Measurements from ENCODE around the gene LDLR.
"Not testable (repeated sequence)": the region's sequence is repeated elsewhere in the genome, so short reads cannot be mapped to it uniquely, and the experiment has no call there.

The LDLR gene

GRCh38 chr19:11123114-11123513 lies 33.9 kb downstream of the LDLR start:
- H3K36me3 ChIP-seq, result peaks cover 91% of the 10 kb centered on the region
- no peaks in the 10 kb centered on the region for H3K9me3 ChIP-seq (ENCODE audit: severe bottlenecking)
- H3K4me3 ChIP-seq (ENCODE audit: low read depth, low read length), result no peak overlapping the region
- TF ChIP-seq CTCF (IDR thresholded peaks at IDR 0.05; ENCODE audit: low read depth, low read length), result no peak
- no peak for DNase-seq
- no peaks in the 10 kb centered on the region for H3K27me3 ChIP-seq (ENCODE audit: insufficient read depth, low read depth, severe bottlenecking)
- H3K27ac ChIP-seq, result no peak overlapping the region

- H3K36me3 ChIP-seq, result peaks cover 93% of the 10 kb centered on the region
- H3K9me3 ChIP-seq (ENCODE audit: severe bottlenecking); H3K27me3 ChIP-seq (ENCODE audit: insufficient read depth, low read depth, severe bottlenecking); H3K4me3 ChIP-seq (ENCODE audit: low read depth, low read length); H3K27ac ChIP-seq; DNase-seq: not testable (repeated sequence)
Measured at GRCh38 chr19:11124157-11124556, 34.9 kb downstream of the LDLR start.

- H3K4me3 ChIP-seq (ENCODE audit: low read depth, low read length), result no peak overlapping the region
- no peaks in the 10 kb centered on the region for H3K9me3 ChIP-seq (ENCODE audit: severe bottlenecking)
- DNase-seq, result peak; percentile 73
- no peak overlapping the region for H3K27ac ChIP-seq
- no peaks in the 10 kb centered on the region for H3K27me3 ChIP-seq (ENCODE audit: insufficient read depth, low read depth, severe bottlenecking)
- TF ChIP-seq CTCF (IDR thresholded peaks at IDR 0.05; ENCODE audit: low read depth, low read length), result peak; percentile 81
- peaks cover 93% of the 10 kb centered on the region for H3K36me3 ChIP-seq
Measured at GRCh38 chr19:11125994-11126685, 36.9 kb downstream of the LDLR start.

- DNase-seq, result no peak
- Histone ChIP-seq H3K27ac (no peak overlapping the region), H3K4me3 (ENCODE audit: low read depth, low read length) (no peak overlapping the region), H3K36me3 (peaks cover 95% of the 10 kb centered on the region), H3K9me3 (ENCODE audit: severe bottlenecking) (no peaks in the 10 kb centered on the region), H3K27me3 (ENCODE audit: insufficient read depth, low read depth, severe bottlenecking) (no peaks in the 10 kb centered on the region)
- no peak for TF ChIP-seq CTCF (IDR thresholded peaks at IDR 0.05; ENCODE audit: low read depth, low read length)
Measured at GRCh38 chr19:11127905-11128304, 38.6 kb downstream of the LDLR start.

- DNase-seq, result peak; percentile 86
- peaks cover 81% of the 10 kb centered on the region for H3K36me3 ChIP-seq
Measured at GRCh38 chr19:11130824-11131455, 41.7 kb downstream of the LDLR start.

More at GRCh38 chr19:11130824-11131455, 41.7 kb downstream of the LDLR start:
- no peaks in the 10 kb centered on the region for H3K9me3 ChIP-seq (ENCODE audit: severe bottlenecking)
- TF ChIP-seq CTCF (IDR thresholded peaks at IDR 0.05; ENCODE audit: low read depth, low read length), result peak; percentile 94
- H3K27me3 ChIP-seq (ENCODE audit: insufficient read depth, low read depth, severe bottlenecking), result no peaks in the 10 kb centered on the region
- no peak overlapping the region for H3K4me3 ChIP-seq (ENCODE audit: low read depth, low read length)
- H3K27ac ChIP-seq, result peak overlapping the region; percentile 40
